GM12878 (cell line): Measurements from ENCODE around the gene CTDNEP1. TPM values are rescaled to one million over a fixed set of nuclear protein-coding genes. Genes with fewer than 3 reads are reported as not detected.

Experiments used
- ATAC-seq: fragments of 200-7000 bp; cut with Tn5 transposase; 3 replicates; pipeline ENCODE4 v1.9.1; 2020; ENCODE audit warnings: mild to moderate bottlenecking, moderate library complexity
- BruUV-seq: library from RNA; stranded (reverse); fragments of 400-500 nt; replicated peaks from 2 replicates; lab custom pipeline; 2021; lab: Mats Ljungman, UMichigan
- CTCF ChIA-PET: fragments of 300-600 bp; sonication (Branson Sonifier 250); formaldehyde crosslinking; extraction: SDS; loops from one replicate; lab custom pipeline; 2021; ENCODE audit warnings: inconsistent platforms; lab: Yijun Ruan, JAX
- POLR2A ChIA-PET: fragments of 350-600 bp; formaldehyde crosslinking; extraction: SDS; loops from one replicate; lab custom pipeline; 2021; ENCODE audit warnings: inconsistent platforms; lab: Charles Lee
- RAD21 ChIA-PET: fragments of 300-600 bp; sonication (Branson Sonifier 250); formaldehyde crosslinking; loops from one replicate; lab custom pipeline; 2023; ENCODE audit warnings: antibody characterized with exemption; ENCODE audit not compliant: unreplicated experiment; lab: Charles Lee
- SMC1A ChIA-PET: fragments of 300-600 bp; sonication (Branson Sonifier 250); formaldehyde crosslinking; loops from one replicate; lab custom pipeline; 2023; ENCODE audit not compliant: unreplicated experiment, uncharacterized antibody; lab: Charles Lee
- DNase-seq: peaks from one replicate; pipeline ENCODE4 v3.0.0-alpha.2; 2011; ENCODE audit warnings: low read depth, low spot score
- FAIRE-seq: peaks from 3 replicates; lab custom pipeline; 2011; peaks lifted over from hg19 to GRCh38; lab: Jason Lieb, UNC
- H2AFZ ChIP-seq: 2 replicates; pipeline ENCODE4 v1.6.0; 2011; ENCODE audit warnings: low read depth, low read length, control low read depth; ENCODE audit not compliant: control insufficient read depth
- H3K27ac ChIP-seq: 2 replicates; pipeline ENCODE4 v1.5.1; 2011; ENCODE audit warnings: control low read depth; ENCODE audit not compliant: control insufficient read depth, insufficient read depth
- H3K27me3 ChIP-seq, 2 experiments: replicated peaks in 1 of 2; 2 replicates each; pipeline versions ENCODE4 v1.6.0 to v1.6.1; 2011; ENCODE audit warnings: low read length in 1 of 2; ENCODE audit not compliant: control insufficient read depth in 2 of 2, insufficient read depth in 2 of 2
- H3K36me3 ChIP-seq, 2 experiments: 2 replicates each; pipeline ENCODE4 v1.5.1; 2011; ENCODE audit warnings: low read length in 1 of 2; ENCODE audit not compliant: control insufficient read depth in 2 of 2, insufficient read depth in 2 of 2
- H3K4me1 ChIP-seq: 2 replicates; pipeline ENCODE4 v1.6.1; 2011; ENCODE audit warnings: mild to moderate bottlenecking, low read length, moderate library complexity, mixed read lengths; ENCODE audit not compliant: control insufficient read depth, insufficient read depth
- H3K4me2 ChIP-seq: 2 replicates; pipeline ENCODE4 v1.6.0; 2011; ENCODE audit warnings: control low read depth; ENCODE audit not compliant: control insufficient read depth, insufficient read depth
- H3K4me3 ChIP-seq: fragments of 200-600 bp; sonication (generic); 2 replicates; pipeline ENCODE4 v1.5.1; 2016
- H3K79me2 ChIP-seq: 2 replicates; pipeline ENCODE4 v1.6.0; 2011; ENCODE audit warnings: low read length; ENCODE audit not compliant: control insufficient read depth, insufficient read depth
- H3K9ac ChIP-seq: 2 replicates; pipeline ENCODE4 v1.8.0; 2011; ENCODE audit warnings: low read length, control low read depth, mixed read lengths; ENCODE audit not compliant: control insufficient read depth, insufficient read depth
- H3K9me3 ChIP-seq: replicated peaks from 3 replicates; pipeline ENCODE4 v1.5.1; 2011; ENCODE audit warnings: mild to moderate bottlenecking, low read length; ENCODE audit not compliant: control insufficient read depth, insufficient read depth
- H4K20me1 ChIP-seq: 2 replicates; pipeline ENCODE4 v1.6.0; 2011; ENCODE audit not compliant: control insufficient read depth, insufficient read depth
- EED ChIP-seq: sonication (generic); IDR thresholded peaks from 2 replicates; pipeline ENCODE4 v1.6.1; 2016; ENCODE audit warnings: antibody characterized with exemption, low read depth
- EZH2 ChIP-seq: IDR thresholded peaks from 2 replicates; pipeline ENCODE4 v1.6.1; 2012; ENCODE audit warnings: low read depth, mild to moderate bottlenecking, control low read depth, inconsistent platforms, low read length, borderline replicate concordance; ENCODE audit not compliant: control insufficient read depth
- GATAD2B ChIP-seq: fragments of 450-650 bp; conservative IDR thresholded peaks from 2 replicates; pipeline ENCODE4 v1.6.1; 2017; ENCODE audit warnings: low read depth, mild to moderate bottlenecking, moderate library complexity
- IKZF1 ChIP-seq: fragments of 450-650 bp; conservative IDR thresholded peaks from 2 replicates; pipeline ENCODE4 v1.6.1; 2017; ENCODE audit warnings: antibody characterized with exemption, mild to moderate bottlenecking
- MEF2B ChIP-seq: fragments of 450-650 bp; IDR thresholded peaks from 2 replicates; pipeline ENCODE4 v1.6.1; 2018; ENCODE audit warnings: mild to moderate bottlenecking, moderate library complexity; ENCODE audit not compliant: partially characterized antibody, poor library complexity, severe bottlenecking
- NFYB ChIP-seq: IDR thresholded peaks from 2 replicates; pipeline ENCODE4 v1.6.1; 2011; ENCODE audit warnings: low read depth, mild to moderate bottlenecking, low read length, improper control_type of control experiment, moderate library complexity; ENCODE audit not compliant: insufficient read depth
- POLR2AphosphoS2 ChIP-seq: IDR thresholded peaks from 2 replicates; pipeline ENCODE4 v1.6.1; 2011; ENCODE audit warnings: low read depth, mild to moderate bottlenecking, low read length, improper control_type of control experiment, moderate library complexity
- SPI1 ChIP-seq: IDR thresholded peaks from 2 replicates; pipeline ENCODE4 v1.6.1; 2011; ENCODE audit warnings: low read depth, mild to moderate bottlenecking, low read length, moderate library complexity, borderline replicate concordance; ENCODE audit not compliant: insufficient read depth
- TAF1 ChIP-seq: IDR thresholded peaks from 2 replicates; pipeline ENCODE4 v1.6.1; 2011; ENCODE audit warnings: mild to moderate bottlenecking, low read depth, low read length, borderline replicate concordance
- TBL1XR1 ChIP-seq: IDR thresholded peaks from 2 replicates; pipeline ENCODE4 v1.6.1; 2012; ENCODE audit warnings: low read depth, low read length, improper control_type of control experiment
- ZSCAN29 ChIP-seq: fragments of 450-650 bp; IDR thresholded peaks from 2 replicates; pipeline ENCODE4 v1.6.1; 2017; ENCODE audit warnings: mild to moderate bottlenecking, moderate library complexity
- WGBS: methylation state at CpG from one replicate; pipeline ENCODE4 v1.1.6; 2016; ENCODE audit warnings: low lambda C conversion rate; ENCODE audit not compliant: insufficient replicate concordance, insufficient coverage; ENCODE audit errors: missing lambda C conversion rate; 5-methylcytosine and 5-hydroxymethylcytosine counted together
- in situ Hi-C: fragments of 300-500 bp; cut with MboI; formaldehyde crosslinking; loops from 9 replicates; pipeline ENCODE4 v1.14.3; 2018; ENCODE audit warnings: mixed read lengths
- intact Hi-C: fragments of 100-400 bp; cut with micrococcal nuclease; formaldehyde crosslinking; loops from one replicate; pipeline ENCODE4 v1.14.2; 2022; ENCODE audit not compliant: unreplicated experiment
- polyA plus RNA-seq, 11 experiments: library from polyadenylated mRNA; depleted of rRNA in 4 of 11; unstranded in 6 of 11; stranded (reverse) in 5 of 11; fragments of >200 nt; fragmentation: Nextera tagmentation in 4 of 11; fragmentation: Illumina TruSeq in 1 of 11; extraction: Ambion mirVana in 4 of 11; extraction: Trizol in 1 of 11; gene quantifications; 1 replicate in 1 of 11; 2 replicates in 10 of 11; pipeline versions ENCODE4 v1.2.1 to v1.2.3, GENCODE V29; 2011 to 2016; ENCODE audit warnings: inconsistent platforms in 2 of 11, missing spikeins in 2 of 11, low read depth in 1 of 11
- total RNA-seq, 4 experiments: library from RNA; depleted of rRNA in 3 of 4; stranded (reverse); fragments of >200 nt in 3 of 4; fragmentation: Illumina TruSeq in 1 of 4; extraction: Trizol in 1 of 4; gene quantifications; 2 replicates each; pipeline versions ENCODE4 v1.2.1 to v1.2.3, GENCODE V29; 2013 to 2021
- TF ChIP-seq, protein P1 (sequence below): IDR thresholded peaks from 2 replicates; pipeline ENCODE4 v1.6.1; 2012; ENCODE audit warnings: low read depth, low read length, improper control_type of control experiment
- TF ChIP-seq, protein P2 (sequence below): fragments of 450-650 bp; IDR thresholded peaks from 2 replicates; pipeline ENCODE4 v1.6.1; 2018; ENCODE audit warnings: borderline replicate concordance, mild to moderate bottlenecking; ENCODE audit not compliant: partially characterized antibody

Gene CTDNEP1
- total and polyA plus RNA-seq, 10 of the 15 experiments (the other 5 are each of a cell fraction or from before 2014, with no cell fraction given) = 23.7 to 176 (median 30.3) TPM

DNA sequence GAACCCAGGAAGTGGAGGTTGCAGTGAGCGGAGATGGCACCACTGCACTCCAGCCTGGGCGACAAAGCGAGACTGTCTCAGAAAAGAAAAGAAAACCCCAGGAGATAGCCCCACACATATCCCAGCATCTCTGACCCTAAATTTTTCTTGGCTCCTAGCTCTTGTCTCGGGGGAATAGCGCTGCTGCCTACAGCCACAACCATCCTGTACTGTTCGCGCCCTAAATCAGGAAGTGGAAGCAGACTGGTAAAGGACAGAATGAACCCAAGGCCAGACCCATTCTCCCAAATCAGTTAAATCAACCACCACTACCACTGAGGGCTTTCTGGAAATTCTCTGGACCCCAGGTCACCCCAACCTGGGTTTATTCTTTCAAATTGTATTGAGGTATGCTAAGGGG lies 1.7 kb downstream of the CTDNEP1 start:
- in situ Hi-C loops = no loop called here
- H3K27ac ChIP-seq = peak overlapping the region; percentile 87
- BruUV-seq = no TSS peak
- peak overlapping the region; percentile 90 for H3K4me3 ChIP-seq
- ChIA-PET POLR2A (interaction anchor here (0.6 to 4.4 kb wide), 7 partner anchors 10 to 80 kb away, joined by 3 to 99 read pairs (median 7); partner anchors contain the start of genes ACADVL, DLG4, DVL2 and GABARAP), CTCF (interaction anchor here (1.0 to 3.2 kb wide), 5 partner anchors 8 to 48 kb away, joined by 3 to 18 read pairs (median 5); partner anchors contain the start of genes ACADVL, DLG4 and PHF23), SMC1A (interaction anchor here (0.7 to 3.6 kb wide), 6 partner anchors 9 to 29 kb away, joined by 3 to 26 read pairs (median 4); partner anchors contain the start of genes ACADVL, DVL2, GABARAP and PHF23), RAD21 (interaction anchor here (0.7 to 1.4 kb wide), 8 partner anchors 9 to 633 kb away, joined by 3 to 9 read pairs (median 4); partner anchors contain the start of genes ACADVL, DLG4, DVL2 and PHF23)
- intact Hi-C loops = loop anchor here (1.0 kb wide), 1 partner anchor 8 kb away; the partner anchor contains the start of gene GABARAP
- no peaks in the 10 kb centered on the region for H4K20me1 ChIP-seq
- peaks cover 6 to 14% of the 10 kb centered on the region in 2 experiments; a peak in 3 of 4 replicates for H3K36me3 ChIP-seq
- no peaks in the 10 kb centered on the region for H3K27me3 ChIP-seq
- H3K9ac ChIP-seq = peak overlapping the region; percentile 91
- peaks cover 10% of the 10 kb centered on the region for H3K4me1 ChIP-seq
- no peak overlapping the region for H2AFZ ChIP-seq
- peak; percentile 29 for ATAC-seq
- H3K9me3 ChIP-seq = no peaks in the 10 kb centered on the region
- no peak for DNase-seq
- peaks cover 60% of the 10 kb centered on the region for H3K79me2 ChIP-seq
- WGBS = 10% methylated on average over 7 of the region's 7 CpGs
- no peak for FAIRE-seq
- TF ChIP-seq EED (peak; percentile 7; the same call in 1 of the 2 replicates), POLR2AphosphoS2 (no peak), TAF1 (no peak), TBL1XR1 (no peak), GATAD2B (no peak), IKZF1 (peak; percentile 40; the same call in 1 of the 2 replicates), NFYB (no peak), ZSCAN29 (no peak), SPI1 (peak; percentile 86; the same call in 1 of the 2 replicates), MEF2B (peak; percentile 83), EZH2 (no peak)
- TF ChIP-seq, protein P1, sequence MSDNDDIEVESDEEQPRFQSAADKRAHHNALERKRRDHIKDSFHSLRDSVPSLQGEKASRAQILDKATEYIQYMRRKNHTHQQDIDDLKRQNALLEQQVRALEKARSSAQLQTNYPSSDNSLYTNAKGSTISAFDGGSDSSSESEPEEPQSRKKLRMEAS = no peak
- TF ChIP-seq, protein P2, sequence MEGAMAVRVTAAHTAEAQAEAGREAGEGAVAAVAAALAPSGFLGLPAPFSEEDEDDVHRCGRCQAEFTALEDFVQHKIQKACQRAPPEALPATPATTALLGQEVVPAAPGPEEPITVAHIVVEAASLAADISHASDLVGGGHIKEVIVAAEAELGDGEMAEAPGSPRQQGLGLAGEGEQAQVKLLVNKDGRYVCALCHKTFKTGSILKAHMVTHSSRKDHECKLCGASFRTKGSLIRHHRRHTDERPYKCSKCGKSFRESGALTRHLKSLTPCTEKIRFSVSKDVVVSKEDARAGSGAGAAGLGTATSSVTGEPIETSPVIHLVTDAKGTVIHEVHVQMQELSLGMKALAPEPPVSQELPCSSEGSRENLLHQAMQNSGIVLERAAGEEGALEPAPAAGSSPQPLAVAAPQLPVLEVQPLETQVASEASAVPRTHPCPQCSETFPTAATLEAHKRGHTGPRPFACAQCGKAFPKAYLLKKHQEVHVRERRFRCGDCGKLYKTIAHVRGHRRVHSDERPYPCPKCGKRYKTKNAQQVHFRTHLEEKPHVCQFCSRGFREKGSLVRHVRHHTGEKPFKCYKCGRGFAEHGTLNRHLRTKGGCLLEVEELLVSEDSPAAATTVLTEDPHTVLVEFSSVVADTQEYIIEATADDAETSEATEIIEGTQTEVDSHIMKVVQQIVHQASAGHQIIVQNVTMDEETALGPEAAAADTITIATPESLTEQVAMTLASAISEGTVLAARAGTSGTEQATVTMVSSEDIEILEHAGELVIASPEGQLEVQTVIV = peak; percentile 20
- peak overlapping the region; percentile 89 for H3K4me2 ChIP-seq
